ENCODE measurements around the gene VSIG1. TPM values are rescaled to one million over a fixed set of nuclear protein-coding genes. Genes with fewer than 3 reads are reported as not detected.

The VSIG1 gene
- total and polyA plus RNA-seq, 2 of the 4 experiments (the other 2 are of a cell fraction): not detected

DNA sequence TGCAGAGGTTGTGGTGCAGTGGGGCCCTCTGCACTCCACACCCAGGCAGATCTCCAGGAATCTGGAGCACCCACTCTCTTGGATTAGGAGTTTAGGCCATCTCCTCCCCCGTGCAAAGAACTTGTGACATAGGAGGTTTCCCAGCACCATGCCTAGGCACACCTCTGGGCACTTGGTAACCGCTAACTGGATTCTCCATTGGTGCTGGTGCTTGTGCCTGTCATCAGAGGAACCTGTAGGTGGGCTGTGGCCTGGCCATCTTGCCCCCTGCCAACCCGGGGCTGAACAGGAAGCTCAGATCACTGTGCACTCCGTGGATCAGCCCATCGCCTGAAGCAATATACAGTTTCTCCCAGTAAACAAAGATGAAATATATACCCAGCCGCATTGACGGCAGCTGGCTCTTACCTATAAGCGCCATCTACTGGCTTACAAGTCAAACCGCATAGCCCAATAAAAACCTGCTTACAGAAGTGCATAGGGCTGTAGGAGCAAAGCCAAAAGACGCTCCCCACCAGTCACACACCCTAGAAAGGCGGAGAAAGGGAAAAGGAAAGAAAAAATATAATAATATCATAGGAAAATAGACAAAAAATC lies 43.5 kb upstream of the VSIG1 start:
- H4K8ac ChIP-seq (ENCODE audit: low read depth in 2 of 2, low read length in 2 of 2): no peak overlapping the region
- intact Hi-C loops (cut with micrococcal nuclease): loop anchor here (10.0 kb wide), 1 partner anchor 977 kb away; no protein-coding TSS in a partner anchor
- no peak overlapping the region for H4K5ac ChIP-seq (ENCODE audit: low read depth, low read length)
- 40% methylated on average over 1 of the region's 11 CpGs; no CpG with 5 or more reads in 1 of the 2 experiments for WGBS, 2 experiments (ENCODE audit: extremely low coverage in 2 of 2, insufficient read length in 1 of 2)
- DNase-seq (peak; percentile 36), ATAC-seq (ENCODE audit: low read depth) (peak; percentile 65)
- no peak overlapping the region for H3K4me2 ChIP-seq (ENCODE audit: low read depth, low read length)
- H3K79me1 ChIP-seq (ENCODE audit: low read depth in 1 of 2, low read length in 2 of 2): no peaks in the 10 kb centered on the region
- ChIA-PET POLR2A (ENCODE audit: unreplicated experiment) (no interaction called here), CTCF (no interaction called here)
- no peak overlapping the region for H2BK15ac ChIP-seq (ENCODE audit: low read depth, low read length)
- no peak overlapping the region for H3K4ac ChIP-seq (ENCODE audit: low read depth, low read length)
- no peak overlapping the region for H3K18ac ChIP-seq (ENCODE audit: low read depth, low read length)
- no peak for TF ChIP-seq FOS (IDR thresholded peaks at IDR 0.05; ENCODE audit: low read depth, low read length)
- TF ChIP-seq, protein P1, sequence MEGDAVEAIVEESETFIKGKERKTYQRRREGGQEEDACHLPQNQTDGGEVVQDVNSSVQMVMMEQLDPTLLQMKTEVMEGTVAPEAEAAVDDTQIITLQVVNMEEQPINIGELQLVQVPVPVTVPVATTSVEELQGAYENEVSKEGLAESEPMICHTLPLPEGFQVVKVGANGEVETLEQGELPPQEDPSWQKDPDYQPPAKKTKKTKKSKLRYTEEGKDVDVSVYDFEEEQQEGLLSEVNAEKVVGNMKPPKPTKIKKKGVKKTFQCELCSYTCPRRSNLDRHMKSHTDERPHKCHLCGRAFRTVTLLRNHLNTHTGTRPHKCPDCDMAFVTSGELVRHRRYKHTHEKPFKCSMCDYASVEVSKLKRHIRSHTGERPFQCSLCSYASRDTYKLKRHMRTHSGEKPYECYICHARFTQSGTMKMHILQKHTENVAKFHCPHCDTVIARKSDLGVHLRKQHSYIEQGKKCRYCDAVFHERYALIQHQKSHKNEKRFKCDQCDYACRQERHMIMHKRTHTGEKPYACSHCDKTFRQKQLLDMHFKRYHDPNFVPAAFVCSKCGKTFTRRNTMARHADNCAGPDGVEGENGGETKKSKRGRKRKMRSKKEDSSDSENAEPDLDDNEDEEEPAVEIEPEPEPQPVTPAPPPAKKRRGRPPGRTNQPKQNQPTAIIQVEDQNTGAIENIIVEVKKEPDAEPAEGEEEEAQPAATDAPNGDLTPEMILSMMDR (conservative IDR thresholded peaks at IDR 0.05; ENCODE audit: low read depth, low read length): peak; percentile 37
- no peaks in the 10 kb centered on the region for H4K20me1 ChIP-seq (ENCODE audit: insufficient read depth, low read length)
- peaks cover 2% of the 10 kb centered on the region for H3K27me3 ChIP-seq (ENCODE audit: control insufficient read depth, insufficient read depth, low read length)
- H2BK5ac ChIP-seq (ENCODE audit: low read depth, low read length, poor library complexity, severe bottlenecking): no peak overlapping the region
- H3K36me3 ChIP-seq (ENCODE audit: control insufficient read depth, insufficient read depth, low read length): no peaks in the 10 kb centered on the region
- no peak overlapping the region for H3K4me3 ChIP-seq (ENCODE audit: insufficient read depth, low read depth, low read length)
- no peak overlapping the region for H2AK9ac ChIP-seq (replicated peaks; ENCODE audit: low read depth, low read length, poor library complexity)
- H2BK20ac ChIP-seq (ENCODE audit: low read depth, low read length): no peak overlapping the region
- no peak overlapping the region for H3K27ac ChIP-seq (ENCODE audit: insufficient read depth, low read length)
- no peaks in the 10 kb centered on the region for H3K4me1 ChIP-seq (ENCODE audit: control insufficient read depth, insufficient read depth, low read length)
- H4K91ac ChIP-seq (ENCODE audit: insufficient read depth, low read depth, low read length): no peak overlapping the region
- H2BK120ac ChIP-seq (ENCODE audit: low read depth, low read length): no peak overlapping the region
- no peak overlapping the region for H2AK5ac ChIP-seq (ENCODE audit: low read depth, low read length)
- H3K9me3 ChIP-seq (ENCODE audit: control insufficient read depth, insufficient read depth, low read length): no peaks in the 10 kb centered on the region; the same call in 1 of the 2 replicates
- in situ Hi-C loops (cut with MboI; ENCODE audit: low sequenced_read_pairs): no loop called here
- dilution Hi-C loops (cut with HindIII; ENCODE audit: low sequenced_read_pairs, unreplicated experiment): no loop called here
- no peak overlapping the region for H3K9ac ChIP-seq (ENCODE audit: low read depth, low read length)
- no peak overlapping the region; the same call in 1 of the 2 replicates for H3K23ac ChIP-seq (ENCODE audit: low read depth, low read length)
- peak overlapping the region; percentile 67 for H2AFZ ChIP-seq (replicated peaks; ENCODE audit: low read length, poor library complexity)
- H3K14ac ChIP-seq (replicated peaks; ENCODE audit: low read depth, low read length): no peak overlapping the region
- no peak overlapping the region for H3K56ac ChIP-seq (ENCODE audit: extremely low read depth, insufficient read depth, low read length)
- no peaks in the 10 kb centered on the region for H3K9me1 ChIP-seq (ENCODE audit: insufficient read depth, low read length)
- no TSS peak for BruUV-seq (replicated peaks)

All from IMR-90 (cell line).